ENCODE data around the gene RPAP2.

DNA sequence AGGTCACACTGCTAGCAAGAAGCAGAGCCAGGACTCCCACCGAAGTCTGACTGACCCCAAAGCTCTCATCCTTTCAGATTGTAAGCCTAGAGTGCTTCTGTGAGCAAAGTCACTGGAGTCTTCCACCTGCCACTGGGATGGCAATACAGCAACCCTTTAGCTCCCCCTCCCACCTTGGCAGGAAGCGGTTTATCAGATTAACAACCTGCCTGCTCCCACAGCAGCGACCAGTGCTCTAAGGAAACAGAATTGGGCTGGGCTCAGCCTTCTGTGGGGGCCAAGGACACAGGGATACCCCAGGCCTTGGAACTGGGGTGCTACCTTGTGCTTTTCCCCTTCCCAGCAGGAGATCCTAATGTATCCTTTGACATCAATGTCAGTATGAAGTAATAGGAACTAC, 111.8 kb downstream of the RPAP2 start:
- no peak for TF ChIP-seq CEBPB (IDR thresholded peaks at IDR 0.05)
- TF ChIP-seq, protein P1, sequence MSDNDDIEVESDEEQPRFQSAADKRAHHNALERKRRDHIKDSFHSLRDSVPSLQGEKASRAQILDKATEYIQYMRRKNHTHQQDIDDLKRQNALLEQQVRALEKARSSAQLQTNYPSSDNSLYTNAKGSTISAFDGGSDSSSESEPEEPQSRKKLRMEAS (IDR thresholded peaks at IDR 0.05) = no peak
- no peak for TF ChIP-seq RAD21 (IDR thresholded peaks at IDR 0.05; ENCODE audit: low read depth)
- TF ChIP-seq FOXM1 (IDR thresholded peaks at IDR 0.05; ENCODE audit: borderline replicate concordance, low read depth) = no peak
- no peak for TF ChIP-seq REST (IDR thresholded peaks at IDR 0.05; ENCODE audit: low read depth)
- TF ChIP-seq, protein P2, sequence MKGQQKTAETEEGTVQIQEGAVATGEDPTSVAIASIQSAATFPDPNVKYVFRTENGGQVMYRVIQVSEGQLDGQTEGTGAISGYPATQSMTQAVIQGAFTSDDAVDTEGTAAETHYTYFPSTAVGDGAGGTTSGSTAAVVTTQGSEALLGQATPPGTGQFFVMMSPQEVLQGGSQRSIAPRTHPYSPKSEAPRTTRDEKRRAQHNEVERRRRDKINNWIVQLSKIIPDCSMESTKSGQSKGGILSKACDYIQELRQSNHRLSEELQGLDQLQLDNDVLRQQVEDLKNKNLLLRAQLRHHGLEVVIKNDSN (IDR thresholded peaks at IDR 0.05) = no peak
- no peak for TF ChIP-seq TEAD4 (IDR thresholded peaks at IDR 0.05)
- TF ChIP-seq EP300 (IDR thresholded peaks at IDR 0.05; ENCODE audit: borderline replicate concordance) = no peak
- TF ChIP-seq TAF1 (IDR thresholded peaks at IDR 0.05; ENCODE audit: low read depth) = no peak
- TF ChIP-seq CREB1 (IDR thresholded peaks at IDR 0.05; ENCODE audit: low read depth) = no peak
- no peak for TF ChIP-seq ZBTB7A (IDR thresholded peaks at IDR 0.05; ENCODE audit: low read depth)
- no peak for TF ChIP-seq YY1 (IDR thresholded peaks at IDR 0.05; ENCODE audit: low read depth)

Measured in Ishikawa (cell line).